Psoas muscle (tissue), 8 donors: Measurements from ENCODE around the gene ZSCAN18. TPM values are rescaled to one million over a fixed set of nuclear protein-coding genes. Genes with fewer than 3 reads are reported as not detected.

Experiments used
- ATAC-seq, 4 donors: fragments of 200-7000 bp; cut with Tn5 transposase; one replicate each; pipeline ENCODE4 v1.9.1; 2020; ENCODE audit warnings: moderate library complexity in 3 of 4, mild to moderate bottlenecking in 2 of 4
- DNase-seq, 2 donors: peaks; one replicate each; pipeline ENCODE4 v3.0.0-alpha.2; 2020
- H3K27ac ChIP-seq: fragments of 200-600 bp; one replicate; pipeline ENCODE4 v1.8.0; 2022
- H3K27me3 ChIP-seq, 3 donors: fragments of 200-600 bp in 1 of 3; one replicate each; pipeline versions ENCODE4 v1.6.1 to v1.8.0; 2013 to 2022; ENCODE audit warnings: low read length in 2 of 3, mild to moderate bottlenecking in 2 of 3, moderate library complexity in 1 of 3; ENCODE audit not compliant: insufficient read depth in 3 of 3
- H3K36me3 ChIP-seq, 2 donors: fragments of 200-600 bp in 1 of 2; one replicate each; pipeline versions ENCODE4 v1.6.1 to v1.8.0; 2013 to 2022; ENCODE audit warnings: low read depth in 1 of 2, mild to moderate bottlenecking in 1 of 2, moderate library complexity in 1 of 2; ENCODE audit not compliant: insufficient read depth in 1 of 2
- H3K4me1 ChIP-seq: fragments of 200-600 bp; one replicate; pipeline ENCODE4 v1.8.0; 2022
- H3K4me3 ChIP-seq: fragments of 200-600 bp; one replicate; pipeline ENCODE4 v1.8.0; 2022; ENCODE audit warnings: mild to moderate bottlenecking
- H3K9me3 ChIP-seq: fragments of 200-600 bp; one replicate; pipeline ENCODE4 v1.8.0; 2022
- WGBS, 3 donors: extraction: QIAGEN DNeasy Blood & Tissue Kit; methylation state at CpG; one replicate each; pipeline versions ENCODE4 v1.1.6 to v1.1.7; 2013; 5-methylcytosine and 5-hydroxymethylcytosine counted together
- intact Hi-C, 2 donors: fragments of 100-400 bp; cut with DNase I; formaldehyde crosslinking; loops; one replicate each; pipeline versions ENCODE4 v1.11.0 to v1.14.2; 2022
- polyA plus RNA-seq, 3 donors: library from polyadenylated mRNA; stranded (reverse); fragments of 200-250 nt; gene quantifications; one replicate each; pipeline ENCODE4 v1.2.3, GENCODE V29; 2013
- total RNA-seq, 4 donors: library from RNA; stranded (reverse); fragmentation: NEBNext Ultra II Directional in 2 of 4; extraction: Animal tissue kit (Norgen Biotek cat#: 25700) in 2 of 4; gene quantifications; one replicate each; pipeline versions ENCODE4 v1.2.1 to v1.2.4, GENCODE V29; 2021 to 2023
- TF ChIP-seq, protein P1 (sequence below): fragments of 200-600 bp; IDR thresholded peaks from one replicate; pipeline ENCODE4 v1.8.0; 2022; ENCODE audit warnings: antibody characterized with exemption
- donor health status: healthy with polysubstance abuse.
- donor health status: DM: no; HTN: no; CAD: no; lungs with moderate emphysema.
- donor health status: Bipolar disorder and iron deficiency.
- donor health status: healthy.
- donor health status: DM: yes; HTN: yes; CAD: no.
- donor health status: DM: no; HTN: no; CAD: no.
- donor health status: DM: no; HTN: no; CAD: no.
- donor health status: DM: yes; HTN: yes; CAD: no.

ZSCAN18 gene
- total and polyA plus RNA-seq, 7 donors = 9.5 to 36.8 (median 14.0) TPM

DNA sequence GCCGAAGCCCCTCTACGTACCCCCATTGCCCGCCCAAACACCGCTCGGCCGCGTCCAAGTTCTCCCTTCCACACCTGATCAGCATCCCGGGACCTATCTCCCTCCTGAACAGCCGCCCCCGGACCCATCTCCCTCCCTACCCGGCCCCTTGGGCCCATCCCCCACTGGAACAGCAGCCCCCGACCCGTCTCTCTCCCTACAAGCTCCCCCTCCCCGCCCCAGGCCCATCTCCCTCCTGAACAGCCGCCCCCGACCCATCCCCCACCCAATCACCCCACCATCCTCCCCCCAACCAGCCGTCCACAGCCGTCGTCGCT, 63.6 kb downstream of the ZSCAN18 start:
- peaks cover 0 to 26% (median 9%) of the 10 kb centered on the region in 3 donors for H3K27me3 ChIP-seq
- H3K4me1 ChIP-seq = no peaks in the 10 kb centered on the region
- no peak for ATAC-seq
- TF ChIP-seq, protein P1, sequence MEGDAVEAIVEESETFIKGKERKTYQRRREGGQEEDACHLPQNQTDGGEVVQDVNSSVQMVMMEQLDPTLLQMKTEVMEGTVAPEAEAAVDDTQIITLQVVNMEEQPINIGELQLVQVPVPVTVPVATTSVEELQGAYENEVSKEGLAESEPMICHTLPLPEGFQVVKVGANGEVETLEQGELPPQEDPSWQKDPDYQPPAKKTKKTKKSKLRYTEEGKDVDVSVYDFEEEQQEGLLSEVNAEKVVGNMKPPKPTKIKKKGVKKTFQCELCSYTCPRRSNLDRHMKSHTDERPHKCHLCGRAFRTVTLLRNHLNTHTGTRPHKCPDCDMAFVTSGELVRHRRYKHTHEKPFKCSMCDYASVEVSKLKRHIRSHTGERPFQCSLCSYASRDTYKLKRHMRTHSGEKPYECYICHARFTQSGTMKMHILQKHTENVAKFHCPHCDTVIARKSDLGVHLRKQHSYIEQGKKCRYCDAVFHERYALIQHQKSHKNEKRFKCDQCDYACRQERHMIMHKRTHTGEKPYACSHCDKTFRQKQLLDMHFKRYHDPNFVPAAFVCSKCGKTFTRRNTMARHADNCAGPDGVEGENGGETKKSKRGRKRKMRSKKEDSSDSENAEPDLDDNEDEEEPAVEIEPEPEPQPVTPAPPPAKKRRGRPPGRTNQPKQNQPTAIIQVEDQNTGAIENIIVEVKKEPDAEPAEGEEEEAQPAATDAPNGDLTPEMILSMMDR = no peak
- no peak for DNase-seq
- intact Hi-C loops = no loop called here
- no peak overlapping the region for H3K27ac ChIP-seq
- peak overlapping the region; percentile 32 for H3K4me3 ChIP-seq
- H3K36me3 ChIP-seq = no peaks in the 10 kb centered on the region
- WGBS, 3 donors = 2 to 4% (median 3%) methylated on average over 11 to 20 of the region's 20 CpGs
- peaks cover 13% of the 10 kb centered on the region for H3K9me3 ChIP-seq

Other genes starting within 250 kb of the ZSCAN18 start
- 10 to 100 TPM; 14.0 to 15.3 (median 14.9) TPM for gene ZNF587, start 248.4 kb downstream of the ZSCAN18 start, total RNA-seq
- gene ZNF587, start 248.4 kb downstream of the ZSCAN18 start, polyA plus RNA-seq = 10 to 100 TPM in 1 of 3 donors, 1 to 10 TPM in 2; 2.5 to 11.2 (median 4.6) TPM
- 1 to 10 TPM; 5.3 to 9.6 (median 8.6) TPM for gene ZNF814, start 209.2 kb downstream of the ZSCAN18 start, total RNA-seq
- gene ZNF814, start 209.2 kb downstream of the ZSCAN18 start, polyA plus RNA-seq = 10 to 100 TPM in 1 of 3 donors, 1 to 10 TPM in 2; 7.8 to 12.1 (median 8.7) TPM
- gene ZNF417, start 181.6 kb downstream of the ZSCAN18 start, total RNA-seq = 1 to 10 TPM; 3.8 to 9.5 (median 7.4) TPM
- gene ZNF417, start 181.6 kb downstream of the ZSCAN18 start, polyA plus RNA-seq = 1 to 10 TPM; 1.5 to 5.2 (median 1.8) TPM
- gene ZNF418, start 162.8 kb downstream of the ZSCAN18 start, total RNA-seq = 1 to 10 TPM; 2.7 to 6.1 (median 3.1) TPM
- gene ZNF418, start 162.8 kb downstream of the ZSCAN18 start, polyA plus RNA-seq = 1 to 10 TPM in 2 of 3 donors, under 1 TPM in 1; 0.68 to 1.7 (median 1.6) TPM
- gene ZNF256, start 150.5 kb downstream of the ZSCAN18 start, total RNA-seq = 1 to 10 TPM; 1.6 to 3.7 (median 2.3) TPM
- gene ZNF256, start 150.5 kb downstream of the ZSCAN18 start, polyA plus RNA-seq = 1 to 10 TPM; 1.9 to 2.5 (median 2.1) TPM
- gene C19orf18, start 123.7 kb downstream of the ZSCAN18 start, total RNA-seq = under 1 TPM; 0.49 to 0.83 (median 0.58) TPM
- gene C19orf18, start 123.7 kb downstream of the ZSCAN18 start, polyA plus RNA-seq = 1 to 10 TPM in 1 of 3 donors, under 1 TPM in 2; 0.26 to 1.4 (median 0.30) TPM
- gene ZNF606, start 95.4 kb downstream of the ZSCAN18 start, total RNA-seq = 1 to 10 TPM; 3.7 to 7.0 (median 4.3) TPM
- gene ZNF606, start 95.4 kb downstream of the ZSCAN18 start, polyA plus RNA-seq = 1 to 10 TPM; 2.0 to 6.9 (median 2.8) TPM
- not detected for gene ZSCAN1, start 64.2 kb downstream of the ZSCAN18 start, total RNA-seq
- gene ZSCAN1, start 64.2 kb downstream of the ZSCAN18 start, polyA plus RNA-seq = not detected
- 1 to 10 TPM in 3 of 4 donors, under 1 TPM in 1; 0.87 to 1.7 (median 1.4) TPM for gene ZNF135, start 38.9 kb downstream of the ZSCAN18 start, total RNA-seq
- gene ZNF135, start 38.9 kb downstream of the ZSCAN18 start, polyA plus RNA-seq = 1 to 10 TPM in 1 of 3 donors, under 1 TPM in 2; 0.89 to 1.3 (median 0.90) TPM
- gene ZNF329, start 52.6 kb upstream of the ZSCAN18 start, total RNA-seq = 1 to 10 TPM; 1.4 to 5.7 (median 1.9) TPM
- gene ZNF329, start 52.6 kb upstream of the ZSCAN18 start, polyA plus RNA-seq = 1 to 10 TPM in 2 of 3 donors, under 1 TPM in 1; 0.79 to 3.5 (median 1.9) TPM
- 10 to 100 TPM; 11.2 to 15.0 (median 14.8) TPM for gene ZNF274, start 84.8 kb upstream of the ZSCAN18 start, total RNA-seq
- 10 to 100 TPM; 11.3 to 20.5 (median 13.9) TPM for gene ZNF274, start 84.8 kb upstream of the ZSCAN18 start, polyA plus RNA-seq
- 10 to 100 TPM in 1 of 4 donors, 1 to 10 TPM in 3; 2.4 to 15.3 (median 5.1) TPM for gene ZNF544, start 130.7 kb upstream of the ZSCAN18 start, total RNA-seq
- gene ZNF544, start 130.7 kb upstream of the ZSCAN18 start, polyA plus RNA-seq = 1 to 10 TPM; 3.8 to 8.1 (median 7.8) TPM
- gene ZNF8, start 180.7 kb upstream of the ZSCAN18 start, total RNA-seq = 1 to 10 TPM; 1.5 to 2.5 (median 2.0) TPM
- gene ZNF8, start 180.7 kb upstream of the ZSCAN18 start, polyA plus RNA-seq = 1 to 10 TPM in 1 of 3 donors, under 1 TPM in 2; 0.35 to 1.3 (median 0.86) TPM
- 10 to 100 TPM; 13.9 to 33.3 (median 16.4) TPM for gene ERVK3-1, start 207.1 kb upstream of the ZSCAN18 start, total RNA-seq
- gene ERVK3-1, start 207.1 kb upstream of the ZSCAN18 start, polyA plus RNA-seq = 10 to 100 TPM; 29.5 to 81.0 (median 77.4) TPM
- 1 to 10 TPM; 2.0 to 3.1 (median 2.4) TPM for gene ZSCAN22, start 228.8 kb upstream of the ZSCAN18 start, total RNA-seq
- 1 to 10 TPM; 1.1 to 1.8 (median 1.8) TPM for gene ZSCAN22, start 228.8 kb upstream of the ZSCAN18 start, polyA plus RNA-seq